Choroid plexus epithelial cell (primary cell): ENCODE results near the gene TBK1.

Experiments
- DNase-seq: peaks from one replicate; pipeline ENCODE4 v3.0.0-alpha.2; 2010; ENCODE audit warnings: low read depth
- H3K4me3 ChIP-seq: 2 replicates; pipeline ENCODE4 v1.5.1; 2011; ENCODE audit warnings: low read depth, mild to moderate bottlenecking, control low read depth, low read length, moderate library complexity
- TF ChIP-seq, protein P1 (sequence below): conservative IDR thresholded peaks from 2 replicates; pipeline ENCODE4 v1.5.1; 2011; ENCODE audit warnings: low read depth, mild to moderate bottlenecking, control low read depth, inconsistent platforms, low read length, moderate library complexity

The TBK1 gene

DNA sequence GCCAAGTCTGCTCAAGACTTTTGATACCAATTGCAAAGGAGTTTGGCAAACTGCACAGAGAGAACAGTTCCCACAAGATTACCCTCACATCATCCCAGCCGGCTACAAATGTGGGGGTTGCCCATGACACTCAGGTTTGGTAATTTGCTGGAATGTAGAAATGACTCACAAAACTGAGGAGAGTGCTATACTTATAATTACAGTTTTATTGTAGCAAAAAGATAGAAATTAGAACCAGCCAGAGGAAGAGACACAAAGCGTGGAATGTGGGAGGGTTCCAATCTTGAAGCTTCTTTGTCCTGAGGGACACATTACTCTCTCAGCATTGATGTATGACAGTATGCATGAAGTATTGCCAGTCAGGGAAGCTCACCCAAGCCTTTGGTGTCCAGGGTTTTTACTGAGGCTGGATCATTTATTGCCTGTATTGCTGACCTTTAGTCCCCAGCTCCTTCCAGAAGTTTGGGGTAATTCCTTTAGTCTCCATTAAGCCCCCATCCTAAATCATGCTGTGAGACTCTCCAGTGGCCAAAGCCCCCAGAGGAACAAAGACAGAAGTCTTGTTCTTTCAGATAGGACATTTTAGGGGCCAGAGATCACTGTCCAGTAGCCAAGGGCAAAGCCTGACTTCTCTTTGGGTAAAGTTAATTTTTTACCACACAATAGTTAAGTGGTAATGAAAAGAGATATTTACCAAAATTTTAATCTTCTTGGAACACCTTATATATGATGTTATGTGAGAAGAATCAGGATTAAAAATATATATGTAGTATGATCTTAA is 9.9 kb downstream of the TBK1 start:
- no peak overlapping the region for H3K4me3 ChIP-seq
- TF ChIP-seq, protein P1, sequence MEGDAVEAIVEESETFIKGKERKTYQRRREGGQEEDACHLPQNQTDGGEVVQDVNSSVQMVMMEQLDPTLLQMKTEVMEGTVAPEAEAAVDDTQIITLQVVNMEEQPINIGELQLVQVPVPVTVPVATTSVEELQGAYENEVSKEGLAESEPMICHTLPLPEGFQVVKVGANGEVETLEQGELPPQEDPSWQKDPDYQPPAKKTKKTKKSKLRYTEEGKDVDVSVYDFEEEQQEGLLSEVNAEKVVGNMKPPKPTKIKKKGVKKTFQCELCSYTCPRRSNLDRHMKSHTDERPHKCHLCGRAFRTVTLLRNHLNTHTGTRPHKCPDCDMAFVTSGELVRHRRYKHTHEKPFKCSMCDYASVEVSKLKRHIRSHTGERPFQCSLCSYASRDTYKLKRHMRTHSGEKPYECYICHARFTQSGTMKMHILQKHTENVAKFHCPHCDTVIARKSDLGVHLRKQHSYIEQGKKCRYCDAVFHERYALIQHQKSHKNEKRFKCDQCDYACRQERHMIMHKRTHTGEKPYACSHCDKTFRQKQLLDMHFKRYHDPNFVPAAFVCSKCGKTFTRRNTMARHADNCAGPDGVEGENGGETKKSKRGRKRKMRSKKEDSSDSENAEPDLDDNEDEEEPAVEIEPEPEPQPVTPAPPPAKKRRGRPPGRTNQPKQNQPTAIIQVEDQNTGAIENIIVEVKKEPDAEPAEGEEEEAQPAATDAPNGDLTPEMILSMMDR: no peak
- DNase-seq: peak; percentile 88

DNA sequence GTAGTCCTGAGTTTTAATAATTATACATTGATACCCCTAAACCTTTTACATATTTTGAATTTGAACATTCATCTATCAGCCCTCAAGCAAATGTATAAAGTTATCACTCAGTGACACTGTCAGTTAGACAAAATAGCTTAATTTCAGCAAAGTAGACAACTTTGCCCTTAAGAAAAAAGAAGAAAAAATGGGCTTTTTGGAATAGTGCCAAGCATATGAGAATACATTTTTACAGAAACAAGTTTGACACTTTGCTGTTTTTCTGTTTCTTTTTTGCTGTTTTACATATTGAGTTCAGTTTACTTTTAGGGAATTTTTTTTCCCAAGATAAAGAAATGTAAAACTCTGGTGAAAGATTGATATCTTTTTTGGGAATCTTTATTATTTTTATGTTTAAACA is 14.3 kb downstream of the TBK1 start:
- DNase-seq: no peak
- TF ChIP-seq, protein P1: no peak
- no peak overlapping the region for H3K4me3 ChIP-seq

DNA sequence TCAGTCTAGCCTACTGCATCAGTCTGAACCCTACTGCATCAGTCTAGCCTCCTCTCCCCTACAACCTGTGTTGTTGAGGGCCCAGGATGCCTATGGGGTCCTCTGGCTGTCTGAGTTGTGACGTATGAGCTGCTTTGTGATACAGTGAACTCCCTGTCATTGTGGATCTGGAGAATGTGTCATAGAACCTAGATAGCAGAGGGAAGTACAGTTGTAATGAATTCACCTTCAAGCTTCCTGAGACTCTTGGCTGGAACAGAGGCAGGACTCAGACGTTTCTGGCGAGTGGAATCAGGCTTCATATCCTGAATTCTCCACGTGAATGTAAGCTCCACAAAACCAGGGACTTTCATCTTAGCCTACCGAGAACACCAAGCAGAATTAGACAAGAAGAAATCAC is 17.0 kb downstream of the TBK1 start:
- DNase-seq: no peak
- no peak overlapping the region for H3K4me3 ChIP-seq
- TF ChIP-seq, protein P1: no peak

DNA sequence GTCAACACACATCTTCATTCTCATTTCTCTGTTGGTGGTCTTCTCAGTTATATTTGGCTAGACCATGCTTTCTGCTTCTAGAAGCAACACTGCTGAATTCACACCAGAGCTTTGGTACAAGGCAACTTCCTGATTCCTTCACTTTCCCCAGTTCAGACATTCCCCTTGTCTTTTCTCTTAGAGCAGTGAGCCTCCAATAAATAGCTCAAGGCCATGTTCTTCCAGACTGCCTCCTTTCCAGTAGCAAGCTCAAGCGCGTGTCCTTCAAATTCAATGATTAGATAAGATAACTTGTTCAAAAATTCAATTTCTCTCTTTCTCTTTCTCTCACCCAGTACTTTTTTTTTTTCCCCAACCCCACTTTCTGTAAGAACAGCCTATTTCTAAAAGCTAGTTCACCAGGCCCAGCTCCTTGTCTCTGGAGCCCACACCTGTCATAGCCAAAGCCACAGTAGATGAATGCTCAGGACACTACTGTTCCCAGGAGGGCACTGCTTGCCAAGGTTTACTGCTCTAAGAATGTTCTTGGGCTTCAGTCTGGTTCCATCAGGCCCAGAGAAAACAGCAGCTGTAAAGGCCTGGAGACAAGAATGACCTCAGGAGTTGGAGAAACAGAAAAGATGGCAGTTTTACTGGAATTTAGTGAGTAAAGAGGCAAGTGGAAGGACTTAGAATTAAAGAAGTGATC is 17.7 kb downstream of the TBK1 start:
- DNase-seq: no peak
- TF ChIP-seq, protein P1: no peak
- H3K4me3 ChIP-seq: no peak overlapping the region

DNA sequence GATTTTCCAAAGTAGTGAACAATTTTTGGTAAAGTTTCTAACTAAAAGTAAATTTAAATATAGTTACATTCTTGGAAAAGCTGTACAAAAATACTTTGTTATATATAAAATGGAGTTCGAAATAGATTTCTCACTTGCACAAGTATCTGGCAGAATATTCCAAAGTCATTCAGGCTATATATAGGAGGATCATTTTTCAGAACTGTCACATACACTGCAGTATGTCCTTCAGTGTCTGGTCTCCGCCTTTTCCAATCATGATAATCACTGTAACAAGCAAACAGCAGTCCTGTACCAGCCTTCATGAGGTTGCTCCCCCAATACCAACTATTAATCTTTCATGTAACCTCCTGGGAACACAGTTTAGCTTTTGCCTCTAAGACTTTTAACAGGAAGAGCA is 18.6 kb downstream of the TBK1 start:
- DNase-seq: no peak
- H3K4me3 ChIP-seq: no peak overlapping the region
- TF ChIP-seq, protein P1: no peak

DNA sequence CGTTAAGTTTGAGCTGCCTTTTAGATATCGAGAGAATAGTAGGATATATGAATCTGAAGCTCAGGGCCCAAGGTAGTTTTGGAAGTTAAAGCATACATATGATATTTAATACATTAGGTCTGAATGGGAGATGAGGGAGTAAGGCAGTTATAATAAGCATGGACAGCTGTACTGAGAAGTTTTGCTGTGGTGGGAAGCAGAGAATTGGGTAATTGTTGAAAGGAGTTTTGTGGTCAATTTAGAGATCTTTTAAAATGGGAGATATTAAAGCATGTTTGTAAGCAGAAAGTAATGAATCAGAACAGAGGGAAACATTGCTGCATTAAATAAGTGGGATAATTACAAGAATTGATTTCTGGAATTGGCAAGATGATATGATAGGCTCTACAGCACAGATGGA is 21.3 kb downstream of the TBK1 start:
- no peak for DNase-seq
- TF ChIP-seq, protein P1: no peak
- no peak overlapping the region for H3K4me3 ChIP-seq
